Glutamatergic neuron (in vitro differentiated cells): ENCODE results near the gene PRSS57. TPM values are rescaled to one million over a fixed set of nuclear protein-coding genes. Genes with fewer than 3 reads are reported as not detected.
A peak's percentile ranks its signal among the peaks of the same experiment; 100 is the strongest.
"Not testable (repeated sequence)": the region's sequence is repeated elsewhere in the genome, so short reads cannot be mapped to it uniquely, and the experiment has no call there.

Source experiments
- DNase-seq: peaks from one replicate; pipeline ENCODE4 v3.0.0; 2022
- H3K27ac Mint-ChIP-seq: one replicate; pipeline ENCODE4 v1.8.0; 2020; ENCODE audit warnings: mild to moderate bottlenecking, mixed read lengths, inconsistent platforms; ENCODE audit not compliant: unreplicated experiment
- H3K27me3 Mint-ChIP-seq: one replicate; pipeline ENCODE4 v1.8.0; 2020; ENCODE audit warnings: mild to moderate bottlenecking, moderate library complexity, mixed read lengths, inconsistent platforms; ENCODE audit not compliant: unreplicated experiment
- H3K36me3 Mint-ChIP-seq: one replicate; pipeline ENCODE4 v1.8.0; 2020; ENCODE audit warnings: mild to moderate bottlenecking, mixed read lengths, inconsistent platforms; ENCODE audit not compliant: unreplicated experiment
- H3K4me1 Mint-ChIP-seq: one replicate; pipeline ENCODE4 v1.8.0; 2020; ENCODE audit warnings: mild to moderate bottlenecking, low read depth, mixed read lengths, inconsistent platforms; ENCODE audit not compliant: unreplicated experiment
- H3K4me3 Mint-ChIP-seq: one replicate; pipeline ENCODE4 v1.8.0; 2020; ENCODE audit warnings: mild to moderate bottlenecking, mixed read lengths, inconsistent platforms; ENCODE audit not compliant: unreplicated experiment
- H3K9me3 Mint-ChIP-seq: one replicate; pipeline ENCODE4 v1.8.0; 2020; ENCODE audit warnings: mild to moderate bottlenecking, moderate library complexity, mixed read lengths, inconsistent platforms; ENCODE audit not compliant: unreplicated experiment
- long read RNA-seq: library from polyadenylated mRNA; unstranded; transcript quantifications from one replicate; pipeline ENCODE4 v2.0.0, GENCODE V29; 2020; ENCODE audit not compliant: unreplicated experiment
- total RNA-seq: library from RNA; stranded (reverse); fragmentation: NEBNext Ultra II Directional; extraction: Animal tissue kit (Norgen Biotek cat#: 25700); gene quantifications from one replicate; pipeline ENCODE4 v1.2.1, GENCODE V29; 2021; ENCODE audit not compliant: unreplicated experiment
- TF ChIP-seq, protein P1 (sequence below): fragments of 200-600 bp; sonication (generic); IDR thresholded peaks from one replicate; pipeline ENCODE4 v1.5.0; 2021; ENCODE audit not compliant: partially characterized antibody, unreplicated experiment

Gene PRSS57
- 0.78 TPM for total RNA-seq
- long read RNA-seq = 0 reads

DNA sequence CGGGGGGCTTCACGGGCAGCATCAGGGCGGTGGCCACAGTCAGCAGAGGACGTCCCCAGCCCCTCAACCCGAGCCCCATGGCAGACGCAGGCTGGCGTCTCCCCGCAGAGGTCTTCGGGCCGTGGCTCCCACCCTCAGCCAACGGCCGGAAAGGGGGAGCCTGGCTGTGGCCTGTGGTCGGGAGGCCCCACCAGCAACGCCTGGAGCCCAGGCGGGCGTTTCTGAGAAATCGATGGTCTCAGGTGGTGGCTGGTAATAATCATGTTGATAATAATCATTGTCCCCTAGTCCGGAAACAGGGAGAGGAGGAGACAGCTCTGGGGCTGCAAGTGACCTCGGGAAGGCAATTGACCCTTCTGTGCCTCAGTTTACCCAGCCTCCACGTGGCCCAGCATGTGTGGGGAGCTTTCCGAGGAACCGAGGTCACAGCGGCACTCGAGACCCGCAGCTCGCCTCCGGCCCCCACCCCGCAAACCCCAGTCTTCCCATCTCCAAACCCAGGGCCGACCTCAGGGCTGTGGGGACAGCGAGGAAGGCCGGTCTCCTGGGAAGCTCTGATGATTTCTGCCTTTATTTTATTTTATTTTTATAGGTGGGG, at the start of gene PRSS57:
TSS of gene PRSS57 (minus strand) at position 101 of the 598 bp plus-strand sequence. CDS start at position 79, 22 bp downstream.
- TF ChIP-seq, protein P1, sequence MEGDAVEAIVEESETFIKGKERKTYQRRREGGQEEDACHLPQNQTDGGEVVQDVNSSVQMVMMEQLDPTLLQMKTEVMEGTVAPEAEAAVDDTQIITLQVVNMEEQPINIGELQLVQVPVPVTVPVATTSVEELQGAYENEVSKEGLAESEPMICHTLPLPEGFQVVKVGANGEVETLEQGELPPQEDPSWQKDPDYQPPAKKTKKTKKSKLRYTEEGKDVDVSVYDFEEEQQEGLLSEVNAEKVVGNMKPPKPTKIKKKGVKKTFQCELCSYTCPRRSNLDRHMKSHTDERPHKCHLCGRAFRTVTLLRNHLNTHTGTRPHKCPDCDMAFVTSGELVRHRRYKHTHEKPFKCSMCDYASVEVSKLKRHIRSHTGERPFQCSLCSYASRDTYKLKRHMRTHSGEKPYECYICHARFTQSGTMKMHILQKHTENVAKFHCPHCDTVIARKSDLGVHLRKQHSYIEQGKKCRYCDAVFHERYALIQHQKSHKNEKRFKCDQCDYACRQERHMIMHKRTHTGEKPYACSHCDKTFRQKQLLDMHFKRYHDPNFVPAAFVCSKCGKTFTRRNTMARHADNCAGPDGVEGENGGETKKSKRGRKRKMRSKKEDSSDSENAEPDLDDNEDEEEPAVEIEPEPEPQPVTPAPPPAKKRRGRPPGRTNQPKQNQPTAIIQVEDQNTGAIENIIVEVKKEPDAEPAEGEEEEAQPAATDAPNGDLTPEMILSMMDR = no peak
- H3K36me3 Mint-ChIP-seq = no peaks in the 10 kb centered on the region
- no peak within 1 kb of the TSS for H3K4me3 Mint-ChIP-seq
- no peak within 1 kb of the TSS for H3K27ac Mint-ChIP-seq
- no peak for DNase-seq
- peaks cover 3% of the 10 kb centered on the region for H3K9me3 Mint-ChIP-seq
- H3K4me1 Mint-ChIP-seq = no peaks in the 10 kb centered on the region
- no peaks in the 10 kb centered on the region for H3K27me3 Mint-ChIP-seq

DNA sequence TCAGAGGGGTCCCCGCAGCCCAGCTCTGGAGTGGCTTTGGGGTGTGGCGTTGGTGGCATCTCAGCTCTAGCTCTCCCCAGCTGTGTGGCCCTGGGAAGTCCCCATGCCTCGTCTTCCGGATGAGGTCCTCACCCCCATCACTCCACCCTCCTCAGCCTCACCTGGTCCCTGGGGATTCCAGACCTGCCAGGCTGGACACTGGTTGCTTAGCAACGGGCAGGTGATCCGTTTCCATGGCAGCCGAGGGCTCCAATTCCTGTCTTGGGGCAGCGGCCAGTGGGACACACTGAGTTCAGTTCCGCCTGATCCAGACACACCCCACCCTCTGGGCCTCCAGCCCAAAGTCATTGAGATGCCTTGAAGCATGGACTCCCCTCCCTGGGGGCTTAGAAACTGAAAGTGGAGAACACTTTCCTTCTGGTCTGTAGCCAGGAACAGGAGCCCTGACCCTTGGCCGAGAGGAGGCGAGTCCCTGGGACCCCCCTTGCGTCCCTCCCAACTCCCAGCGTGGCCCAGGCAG, 48.0 kb upstream of the PRSS57 start:
- peaks cover 22% of the 10 kb centered on the region for H3K27me3 Mint-ChIP-seq
- TF ChIP-seq, protein P1 = no peak
- no peak overlapping the region for H3K4me3 Mint-ChIP-seq
- H3K27ac Mint-ChIP-seq = no peak overlapping the region
- peaks cover 37% of the 10 kb centered on the region for H3K9me3 Mint-ChIP-seq
- no peak for DNase-seq
- H3K4me1 Mint-ChIP-seq = no peaks in the 10 kb centered on the region
- no peaks in the 10 kb centered on the region for H3K36me3 Mint-ChIP-seq

DNA sequence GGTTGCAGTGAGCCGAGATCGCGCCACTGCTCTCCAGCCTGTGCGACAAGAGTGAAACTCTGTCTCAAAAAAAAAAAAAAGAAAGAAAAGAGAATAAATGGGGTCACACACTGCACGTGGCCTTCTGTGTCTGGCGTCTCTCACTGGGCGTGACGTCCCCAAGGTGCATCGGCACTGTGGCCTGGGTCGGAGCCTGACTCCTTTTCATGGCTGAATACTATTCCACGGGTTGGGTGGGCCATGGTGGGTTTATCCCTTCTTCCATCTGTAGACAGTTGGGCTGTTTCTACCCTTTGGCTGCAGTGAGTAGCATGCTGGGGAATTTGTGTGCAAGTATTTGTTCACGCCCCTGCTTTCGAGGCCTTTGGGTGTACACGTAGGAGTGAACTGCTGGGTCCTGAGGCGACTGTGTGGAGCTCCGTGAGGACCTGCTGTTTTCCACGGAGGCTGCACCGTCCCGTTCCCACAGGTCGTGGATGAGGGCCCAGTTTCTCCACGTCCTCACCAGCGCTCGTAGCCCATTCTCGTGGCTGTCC, 47.4 kb upstream of the PRSS57 start:
- no peaks in the 10 kb centered on the region for H3K4me1 Mint-ChIP-seq
- H3K27ac Mint-ChIP-seq = no peak overlapping the region
- no peaks in the 10 kb centered on the region for H3K36me3 Mint-ChIP-seq
- no peak for DNase-seq
- peaks cover 23% of the 10 kb centered on the region for H3K27me3 Mint-ChIP-seq
- peaks cover 38% of the 10 kb centered on the region for H3K9me3 Mint-ChIP-seq
- TF ChIP-seq, protein P1 = no peak
- H3K4me3 Mint-ChIP-seq = no peak overlapping the region

DNA sequence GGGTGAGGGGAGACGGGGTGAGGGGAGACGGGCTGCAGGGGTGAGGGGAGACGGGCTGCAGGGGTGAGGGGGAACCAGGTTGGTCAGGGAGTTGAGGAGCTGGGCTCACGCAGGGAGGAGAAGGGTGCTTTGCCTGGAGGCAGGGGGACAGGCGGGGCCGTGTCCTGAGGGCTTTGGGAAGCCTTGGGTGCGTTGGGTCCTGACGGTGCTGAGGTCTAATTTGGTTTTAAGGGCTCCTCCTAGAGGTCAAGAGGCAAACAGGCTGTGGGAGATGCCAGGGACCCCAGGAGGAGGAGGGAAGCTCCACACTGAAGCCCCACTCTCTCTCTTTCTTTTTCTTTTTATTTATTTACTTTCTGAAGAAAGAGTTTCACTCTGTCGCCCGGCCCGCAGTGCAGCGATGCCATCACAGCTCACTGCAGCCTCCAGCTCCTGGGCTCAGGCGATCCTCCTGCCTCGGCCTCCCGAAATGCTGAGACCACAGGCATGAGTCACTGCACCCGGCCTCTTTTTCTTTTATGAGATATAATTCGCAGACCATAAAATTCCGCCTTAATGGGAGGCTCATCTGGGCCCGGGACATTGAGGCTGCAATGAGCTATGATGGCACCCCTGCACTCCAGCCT, 46.4 kb upstream of the PRSS57 start:
- H3K4me3 Mint-ChIP-seq = no peak overlapping the region
- TF ChIP-seq, protein P1 = no peak
- no peaks in the 10 kb centered on the region for H3K36me3 Mint-ChIP-seq

DNA sequence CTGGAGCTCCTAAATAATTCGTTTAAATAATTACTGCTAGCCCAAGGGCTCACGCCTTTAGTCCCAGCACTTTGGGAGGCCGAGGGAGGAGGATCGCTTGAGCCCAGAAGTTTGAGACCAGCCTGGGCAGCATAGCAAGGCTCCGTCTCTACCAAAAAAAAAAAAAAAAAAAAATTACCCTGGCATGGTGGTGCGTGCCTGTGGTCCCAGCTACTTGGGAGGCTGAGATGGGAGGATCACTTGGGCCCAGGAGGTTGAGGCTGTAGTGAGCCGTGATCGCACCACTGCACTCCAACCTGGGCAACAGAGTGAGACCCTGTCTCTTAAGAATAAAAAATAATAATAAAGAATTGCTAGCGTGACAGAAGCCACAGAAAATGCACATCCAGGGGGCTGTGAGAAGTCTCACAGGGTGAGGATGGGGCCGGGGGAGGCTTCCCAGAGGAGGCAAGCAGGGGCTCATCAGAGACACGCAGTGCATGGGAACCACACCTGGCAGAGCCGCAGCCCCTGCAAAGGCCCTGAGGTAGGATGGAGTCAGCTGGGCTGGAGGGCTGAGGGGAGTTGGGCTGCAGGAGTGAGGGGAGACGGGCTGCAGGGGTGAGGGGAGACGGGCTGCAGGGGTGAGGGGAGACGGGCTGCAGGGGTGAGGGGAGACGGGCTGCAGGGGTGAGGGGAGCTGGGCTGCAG, 45.7 kb upstream of the PRSS57 start:
- Mint-ChIP-seq H3K9me3 (peaks cover 43% of the 10 kb centered on the region), H3K27me3 (peaks cover 29% of the 10 kb centered on the region)
- H3K27ac Mint-ChIP-seq, H3K36me3 Mint-ChIP-seq, H3K4me3 Mint-ChIP-seq, H3K4me1 Mint-ChIP-seq, DNase-seq: not testable (repeated sequence)

More for the DNA sequence above, 46.4 kb upstream of the PRSS57 start:
- peaks cover 44% of the 10 kb centered on the region for H3K9me3 Mint-ChIP-seq
- no peak for DNase-seq
- peaks cover 30% of the 10 kb centered on the region for H3K27me3 Mint-ChIP-seq
- peak overlapping the region; percentile 55 for H3K27ac Mint-ChIP-seq
- no peaks in the 10 kb centered on the region for H3K4me1 Mint-ChIP-seq
